ENCODE results near the gene HSPH1.
"Not testable (repeated sequence)": the region's sequence is repeated elsewhere in the genome, so short reads cannot be mapped to it uniquely, and the experiment has no call there.

Gene HSPH1

GRCh38 chr13:31105856-31106255 lies 55.8 kb downstream of the HSPH1 start:
- no peak for TF ChIP-seq CTCF (IDR thresholded peaks at IDR 0.05; ENCODE audit: extremely low read depth, missing control alignments)
- DNase-seq (ENCODE audit: low spot score), result no peak

GRCh38 chr13:31105020-31105795 lies 56.5 kb downstream of the HSPH1 start:
- TF ChIP-seq CTCF (IDR thresholded peaks at IDR 0.05; ENCODE audit: extremely low read depth, missing control alignments), result no peak
- no peak for DNase-seq (ENCODE audit: low spot score)

GRCh38 chr13:31102905-31103304 lies 58.8 kb downstream of the HSPH1 start:
- DNase-seq (ENCODE audit: low spot score), result no peak
- no peak for TF ChIP-seq CTCF (IDR thresholded peaks at IDR 0.05; ENCODE audit: extremely low read depth, missing control alignments)

GRCh38 chr13:31101472-31102170 lies 60.1 kb downstream of the HSPH1 start:
- no peak for DNase-seq (ENCODE audit: low spot score)
- no peak for TF ChIP-seq CTCF (IDR thresholded peaks at IDR 0.05; ENCODE audit: extremely low read depth, missing control alignments)

- DNase-seq (ENCODE audit: low spot score), result no peak
- no peak for TF ChIP-seq CTCF (IDR thresholded peaks at IDR 0.05; ENCODE audit: extremely low read depth, missing control alignments)
Observed at GRCh38 chr13:31100721-31101120, 61.0 kb downstream of the HSPH1 start.

GRCh38 chr13:31097911-31098434 lies 63.7 kb downstream of the HSPH1 start:
- not testable (repeated sequence) for DNase-seq (ENCODE audit: low spot score)

- no peak for TF ChIP-seq CTCF (IDR thresholded peaks at IDR 0.05; ENCODE audit: extremely low read depth, missing control alignments)
Observed at GRCh38 chr13:31096654-31097302, 64.9 kb downstream of the HSPH1 start.

More at GRCh38 chr13:31096654-31097302, 64.9 kb downstream of the HSPH1 start:
- no peak for DNase-seq (ENCODE audit: low spot score)

Data from GM20000 (cell line).